Inflammatory macrophage (primary cell): ENCODE results near the gene TTLL3.
"Not testable (repeated sequence)": the region's sequence is repeated elsewhere in the genome, so short reads cannot be mapped to it uniquely, and the experiment has no call there.

Experiments
- DNase-seq, 2 donors: peaks; one replicate each; pipeline ENCODE4 v3.0.0-alpha.2; 2020 to 2022

The TTLL3 gene

DNA sequence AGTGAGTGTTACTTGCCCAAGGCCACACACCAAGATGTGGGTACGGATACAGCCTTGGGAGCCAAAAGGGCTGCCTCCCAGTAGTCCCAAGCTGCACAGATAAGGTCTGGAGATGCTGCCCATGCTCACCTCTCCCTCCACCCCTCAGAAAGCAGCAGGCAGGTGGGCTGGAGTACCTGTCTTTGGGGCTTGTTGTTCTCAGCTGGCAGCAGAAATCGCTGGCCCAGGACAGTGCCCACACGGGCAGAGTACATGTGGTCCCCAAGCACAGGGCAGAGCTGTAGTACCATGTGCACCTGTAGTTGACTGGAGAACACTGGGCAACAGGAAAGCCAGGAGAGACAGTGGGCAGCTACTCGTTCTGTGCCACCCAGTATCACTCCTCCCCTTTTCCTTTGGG, 28.8 kb downstream of the TTLL3 start:
- DNase-seq = no peak

DNA sequence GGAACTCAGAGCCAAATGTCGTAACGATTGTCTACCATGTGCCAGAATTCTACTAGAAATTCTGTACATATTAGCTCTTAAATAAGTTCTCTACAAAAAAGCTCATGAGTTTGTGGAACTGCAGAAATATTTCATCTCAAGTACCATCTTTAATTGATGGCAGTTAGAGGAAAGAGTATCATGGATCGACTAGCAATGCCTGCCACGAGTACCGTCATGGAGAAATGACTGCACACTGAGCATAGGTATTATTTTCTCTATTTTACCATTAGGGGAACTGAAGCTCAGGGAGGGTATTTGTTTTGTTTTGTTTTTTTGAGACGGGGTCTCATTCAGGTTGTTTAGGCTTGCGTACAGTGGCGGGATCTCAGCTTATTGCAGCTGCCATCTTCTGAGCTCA, 31.0 kb downstream of the TTLL3 start:
- DNase-seq = no peak

DNA sequence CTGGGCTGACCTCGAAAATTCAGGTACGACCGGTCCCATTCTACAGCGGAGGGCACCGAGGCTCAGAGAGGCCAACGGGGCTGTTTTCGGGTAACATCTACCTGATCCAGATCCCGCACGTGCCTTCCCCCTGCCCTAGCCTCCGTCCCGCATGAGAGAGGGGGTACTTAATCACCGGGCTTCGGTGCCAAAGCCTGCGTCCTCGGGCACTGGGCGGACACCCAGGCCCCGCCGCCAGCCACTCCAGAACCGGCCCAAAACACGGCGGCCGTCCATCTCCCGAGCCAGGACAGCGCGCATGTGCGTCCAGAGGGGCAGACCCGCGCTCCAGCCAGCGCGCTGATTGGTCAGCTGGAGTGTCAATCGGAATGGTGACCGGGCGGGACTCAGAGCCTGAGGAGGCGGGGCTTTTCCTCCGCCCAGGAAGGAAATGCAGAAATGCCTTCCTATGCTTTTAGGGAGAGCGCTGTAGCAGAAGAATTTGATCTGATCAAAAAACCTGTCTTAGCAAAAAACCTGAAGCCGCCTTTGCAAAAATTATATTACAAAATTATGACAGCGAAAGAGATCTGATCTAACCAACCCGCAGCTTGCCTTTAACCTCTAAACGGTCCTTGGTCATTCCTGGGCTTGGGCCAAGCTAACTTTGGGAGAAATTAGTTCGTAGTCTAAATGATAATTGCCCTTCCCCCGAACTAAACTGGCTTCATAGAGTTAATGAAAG, 33.8 kb downstream of the TTLL3 start, which contains the start of gene RPUSD3:
RPUSD3 (minus strand) TSS at position 294 of the 724 bp plus-strand sequence; CDS start at position 276, 18 bp downstream.
- peak; percentile 97 to 99 for DNase-seq

- DNase-seq = no peak
These were observed 36.2 kb downstream of the TTLL3 start for GRCh38 chr3:9846231-9846630.

- DNase-seq = no peak
These were observed 36.9 kb downstream of the TTLL3 start for GRCh38 chr3:9846931-9847488.

DNA sequence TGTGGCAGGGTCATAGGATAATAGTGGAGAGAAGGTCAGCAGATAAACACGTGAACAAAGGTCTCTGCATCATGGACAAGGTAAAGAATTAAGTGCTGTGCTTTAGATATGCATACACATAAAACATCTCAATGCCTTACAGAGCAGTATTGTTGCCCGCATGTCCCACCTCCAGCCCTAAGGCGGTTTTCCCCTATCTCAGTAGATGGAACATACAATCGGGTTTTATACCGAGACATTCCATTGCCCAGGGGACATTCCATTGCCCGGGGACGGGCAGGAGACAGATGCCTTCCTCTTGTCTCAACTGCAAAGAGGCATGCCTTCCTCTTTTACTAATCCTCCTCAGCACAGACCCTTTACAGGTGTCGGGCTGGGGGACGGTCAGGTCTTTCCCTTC, 37.8 kb downstream of the TTLL3 start:
- DNase-seq = not testable (repeated sequence)

- peak; percentile 27 to 48 for DNase-seq
These were observed 38.8 kb downstream of the TTLL3 start for GRCh38 chr3:9848860-9849259.

GRCh38 chr3:9851383-9851782, 41.3 kb downstream of the TTLL3 start:
- DNase-seq = not testable (repeated sequence)

GRCh38 chr3:9851926-9852325, 41.9 kb downstream of the TTLL3 start:
- not testable (repeated sequence) for DNase-seq

DNA sequence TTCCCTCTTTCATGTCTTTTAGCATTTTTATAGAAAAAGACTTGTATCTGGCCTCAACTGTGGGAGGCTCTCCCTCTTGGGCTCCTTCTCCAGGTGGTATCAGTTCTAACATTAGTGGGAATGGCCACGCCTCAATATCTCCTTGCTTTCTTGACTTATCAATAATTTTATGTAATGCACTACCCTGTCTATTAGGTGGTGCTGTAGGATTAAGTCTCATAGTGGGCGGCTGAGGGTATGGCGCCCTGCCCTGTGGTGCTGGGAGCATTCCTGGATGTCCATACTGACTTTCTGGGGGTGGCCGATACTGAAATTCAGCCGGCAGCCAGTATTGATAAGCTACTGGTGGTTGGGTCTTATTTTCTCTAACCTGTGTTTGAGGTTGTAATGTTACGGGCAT, 42.5 kb downstream of the TTLL3 start:
- DNase-seq = no peak

DNA sequence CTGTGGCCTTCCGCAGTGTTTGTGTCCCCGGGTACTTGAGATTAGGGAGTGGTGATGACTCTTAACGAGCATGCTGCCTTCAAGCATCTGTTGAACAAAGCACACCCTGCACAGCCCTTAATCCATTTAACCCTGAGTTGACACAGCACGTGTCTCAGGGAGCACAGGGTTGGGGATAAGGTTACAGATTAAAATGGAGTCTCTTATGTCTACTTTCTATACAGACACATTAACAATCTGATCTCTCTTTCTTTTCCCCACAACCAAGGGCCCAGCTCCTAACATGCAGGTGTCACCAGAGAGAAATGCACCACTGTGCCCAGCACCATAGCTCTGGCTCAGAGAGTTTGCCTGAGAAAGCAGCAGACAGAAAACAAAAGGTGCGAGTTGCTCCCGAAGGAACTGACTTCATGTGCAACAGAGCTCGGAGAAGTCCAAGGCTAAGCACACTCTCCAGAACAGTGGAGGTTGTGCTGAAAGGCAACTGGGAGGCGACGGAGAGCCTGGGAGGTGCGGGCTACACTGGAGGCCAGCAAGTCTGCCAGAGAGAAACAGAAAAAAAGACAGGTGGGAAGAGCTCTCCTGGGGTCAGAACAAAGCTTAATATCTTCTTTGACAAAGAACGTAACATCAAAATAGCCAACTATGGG, 44.4 kb downstream of the TTLL3 start:
- DNase-seq = not testable (repeated sequence)

DNA sequence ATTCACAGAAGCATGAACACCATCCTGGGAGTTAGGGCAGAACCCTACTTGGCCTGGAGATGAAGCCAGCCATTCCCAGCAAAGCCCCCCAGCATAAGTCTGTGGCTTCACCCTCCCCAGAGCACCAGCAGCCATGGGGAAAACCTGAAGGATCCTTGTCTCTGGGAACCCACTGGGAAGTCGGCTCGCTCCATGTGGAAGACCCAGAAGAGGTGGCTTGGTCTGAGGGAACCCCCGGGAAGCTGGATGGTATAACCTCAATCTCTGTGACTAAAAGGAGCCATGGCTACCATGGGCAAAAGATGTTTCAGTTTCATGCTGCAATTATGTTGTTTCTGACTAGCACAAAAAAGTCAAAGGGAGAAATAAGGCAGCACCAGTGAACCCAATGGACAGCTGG, 45.5 kb downstream of the TTLL3 start:
- no peak for DNase-seq

GRCh38 chr3:9859530-9860025, 49.5 kb downstream of the TTLL3 start:
- no peak for DNase-seq

- DNase-seq = no peak
These were observed 51.1 kb downstream of the TTLL3 start for GRCh38 chr3:9861201-9861600.

DNA sequence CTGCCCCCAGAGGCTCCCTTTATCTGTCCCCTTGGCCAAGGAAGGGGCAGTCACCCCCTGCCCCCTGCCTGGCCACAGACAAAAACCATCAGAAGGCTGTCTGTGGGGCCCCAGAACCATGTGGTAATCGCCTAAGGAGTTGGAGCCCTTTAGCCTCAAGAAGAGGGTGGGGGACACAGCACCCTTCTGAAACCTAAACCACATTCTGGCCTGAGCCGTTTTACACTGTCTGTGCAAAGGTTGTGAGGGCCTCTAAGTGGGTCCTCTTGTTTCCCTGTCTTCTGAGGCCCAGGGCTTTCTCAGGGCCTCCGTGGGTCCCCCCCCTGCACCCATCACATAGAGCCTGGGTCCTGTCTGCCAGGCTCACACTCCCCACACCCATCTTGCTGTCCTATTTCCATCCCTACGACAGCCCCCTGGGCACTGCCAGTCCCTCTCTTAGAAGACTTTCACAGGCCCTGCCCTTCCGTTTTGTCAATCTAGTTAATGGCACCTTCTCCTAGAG, 51.6 kb downstream of the TTLL3 start:
- no peak for DNase-seq

- DNase-seq = peak; percentile 23 to 51
These were observed 52.5 kb downstream of the TTLL3 start for GRCh38 chr3:9862391-9863057.

DNA sequence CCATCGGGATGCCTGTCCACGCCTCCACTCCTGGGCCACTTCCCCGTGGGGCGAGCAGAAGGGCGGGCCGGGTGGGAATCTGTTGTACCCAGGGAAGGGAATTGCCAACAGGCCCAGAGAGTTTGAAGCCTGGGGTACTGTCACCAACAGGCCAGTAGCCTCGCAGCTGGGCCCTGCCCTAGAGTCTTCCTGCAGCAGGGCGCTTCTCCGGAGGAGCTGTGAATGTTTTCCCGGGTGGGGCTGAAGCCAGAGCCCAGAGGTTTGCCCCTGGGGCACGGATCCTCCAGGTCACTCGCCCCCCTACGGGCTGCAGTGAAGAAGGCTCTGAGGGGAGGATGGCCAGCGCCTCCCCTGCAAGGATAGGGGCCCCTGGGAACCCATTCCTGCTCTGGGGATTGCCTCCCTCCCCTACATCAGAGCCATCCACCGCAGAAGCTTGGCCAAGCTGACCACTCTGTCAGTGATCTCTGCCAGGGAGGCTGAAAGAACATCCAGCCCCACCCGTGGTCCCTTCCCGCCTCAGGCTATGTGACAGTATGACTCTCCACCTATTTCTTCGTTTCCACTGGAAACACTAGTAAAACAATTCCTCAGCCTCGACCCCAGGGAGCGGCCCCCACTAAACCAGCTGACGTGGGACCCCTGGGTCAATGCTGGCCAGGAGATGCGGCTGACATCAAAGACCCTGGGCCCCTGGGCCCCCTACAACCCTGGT, 53.2 kb downstream of the TTLL3 start:
- no peak for DNase-seq

DNA sequence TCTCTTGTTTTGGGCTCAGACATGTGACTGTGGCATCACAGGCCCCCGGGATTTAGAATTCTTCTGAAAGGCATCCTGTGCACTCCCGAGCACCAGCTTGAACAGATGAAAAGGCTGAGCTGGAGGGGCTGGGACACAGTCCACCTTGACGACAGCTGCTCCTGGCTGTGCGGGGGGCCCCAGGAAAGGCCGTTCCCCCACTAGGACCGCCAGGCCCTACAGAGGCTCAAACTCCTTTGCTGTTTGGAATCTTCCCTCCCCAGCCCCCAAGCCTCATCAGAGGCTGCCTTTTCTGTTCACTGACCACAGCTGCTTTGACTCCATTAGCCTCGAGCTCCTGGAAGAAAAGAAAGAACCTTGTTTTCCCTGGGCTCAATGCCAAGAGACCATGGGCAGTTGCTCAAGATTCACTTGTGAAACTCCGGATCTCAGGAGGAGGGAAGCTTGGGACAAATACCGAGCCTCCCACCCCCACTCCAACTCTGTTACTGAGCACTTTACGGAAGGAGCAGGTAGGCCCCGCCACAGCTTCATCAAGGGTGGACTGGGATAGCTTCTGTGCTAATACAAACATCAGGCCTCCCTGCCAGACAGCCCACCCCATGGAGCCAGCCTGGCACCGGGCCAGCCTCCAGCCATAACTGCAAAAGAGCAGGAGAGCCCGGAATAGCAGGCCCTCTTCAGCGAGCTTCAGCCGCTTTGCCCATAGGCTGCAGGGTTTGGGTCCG, 54.3 kb downstream of the TTLL3 start:
- peak; percentile 62 to 73 for DNase-seq

DNA sequence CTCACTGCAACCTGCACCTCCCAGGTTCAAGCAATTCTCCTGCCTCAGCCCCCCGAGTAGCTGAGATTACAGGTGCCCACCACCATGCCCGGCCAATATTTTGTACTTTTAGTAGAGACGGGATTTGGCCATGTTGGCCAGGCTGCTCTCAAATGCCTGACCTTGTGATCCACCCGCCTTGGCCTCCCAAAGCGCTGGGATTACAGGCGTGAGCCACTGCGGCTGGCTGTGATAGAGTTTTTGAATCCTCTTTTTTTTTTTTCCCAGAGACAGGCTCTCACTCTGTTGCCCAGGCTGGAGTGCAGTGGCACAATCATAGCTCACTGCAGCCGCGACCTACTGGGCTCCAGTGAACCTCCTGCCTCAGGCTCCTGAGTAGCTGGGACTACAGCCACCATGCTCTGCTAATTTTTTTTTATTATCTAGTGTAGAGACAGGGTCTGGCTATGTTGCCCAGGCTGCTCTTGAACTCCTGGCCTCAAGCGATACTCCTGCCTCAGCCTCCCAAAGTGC, 55.1 kb downstream of the TTLL3 start:
- not testable (repeated sequence) for DNase-seq

DNA sequence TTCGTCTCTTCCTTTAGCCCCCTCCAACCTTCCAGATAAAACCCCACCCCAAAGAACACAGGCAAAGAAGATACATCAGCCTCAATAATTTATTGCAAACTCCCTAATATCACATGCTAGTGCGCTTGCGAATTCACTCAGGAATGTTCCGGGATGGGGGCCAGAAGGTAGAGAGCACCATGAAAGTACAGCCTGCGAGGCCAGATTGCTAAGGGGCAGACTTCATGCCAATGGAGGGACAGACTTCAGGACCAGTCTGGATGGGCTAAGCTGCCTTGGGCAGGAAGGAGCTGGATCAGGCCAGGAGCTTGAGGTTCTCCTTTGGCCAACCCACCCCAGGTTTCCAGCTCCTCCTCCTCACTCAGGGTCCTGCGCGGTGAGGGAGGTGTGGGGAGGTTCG, 56.6 kb downstream of the TTLL3 start:
- DNase-seq = no peak

DNA sequence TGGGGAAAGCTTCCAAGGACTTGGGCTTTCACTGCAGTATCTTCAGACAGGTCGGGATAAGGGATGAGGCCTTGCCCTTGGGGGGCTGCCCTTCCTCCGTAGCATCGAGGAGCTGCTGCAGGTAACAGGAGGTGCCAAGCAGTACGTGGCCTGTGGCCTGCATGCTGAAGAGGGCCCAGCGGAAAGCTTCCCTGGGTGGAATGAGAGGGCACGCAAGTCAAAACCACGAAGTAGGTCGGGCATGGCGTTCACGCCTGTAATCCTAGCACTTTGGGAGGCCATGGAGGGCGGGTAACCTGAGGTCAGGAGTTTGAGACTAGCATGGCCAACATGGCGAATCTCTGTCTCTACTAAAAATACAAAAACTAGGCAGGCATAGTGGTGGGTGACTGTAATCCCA, 57.0 kb downstream of the TTLL3 start:
- no peak for DNase-seq
